Breast epithelium (tissue), 3 donors: Measurements from ENCODE around the gene GRK5.

Source experiments
- POLR2AphosphoS5 ChIP-seq, 3 donors: sonication (generic); formaldehyde crosslinking; IDR thresholded peaks; one replicate each; pipeline ENCODE4 v1.6.1; 2017; ENCODE audit warnings: antibody characterized with exemption in 3 of 3
- TF ChIP-seq, protein P1 (sequence below), 3 donors: fragments of 450-650 bp; IDR thresholded peaks; one replicate each; pipeline ENCODE4 v1.5.1; 2016 to 2017; ENCODE audit warnings: antibody characterized with exemption in 3 of 3, mild to moderate bottlenecking in 3 of 3, moderate library complexity in 3 of 3

DNA sequence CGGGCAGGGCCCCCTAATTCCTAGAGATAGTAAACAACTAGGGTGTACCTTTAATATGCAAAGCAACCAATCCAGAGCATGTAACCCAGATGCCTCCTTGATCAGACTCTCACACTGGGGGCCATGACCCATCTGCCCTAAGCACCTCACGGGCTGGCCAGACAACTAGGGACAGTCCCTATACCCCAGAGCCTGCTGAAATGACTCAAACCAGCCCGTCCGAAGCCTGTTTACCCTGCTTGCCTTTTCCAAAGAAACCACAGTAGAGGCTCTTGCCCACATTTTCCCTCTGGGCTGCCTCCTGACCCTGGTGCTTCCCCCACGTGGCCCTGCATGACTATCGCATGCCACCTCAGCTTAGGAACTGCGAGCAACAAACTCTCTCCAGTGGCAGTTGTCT is 288.9 kb downstream of the GRK5 start:
- TF ChIP-seq, protein P1, sequence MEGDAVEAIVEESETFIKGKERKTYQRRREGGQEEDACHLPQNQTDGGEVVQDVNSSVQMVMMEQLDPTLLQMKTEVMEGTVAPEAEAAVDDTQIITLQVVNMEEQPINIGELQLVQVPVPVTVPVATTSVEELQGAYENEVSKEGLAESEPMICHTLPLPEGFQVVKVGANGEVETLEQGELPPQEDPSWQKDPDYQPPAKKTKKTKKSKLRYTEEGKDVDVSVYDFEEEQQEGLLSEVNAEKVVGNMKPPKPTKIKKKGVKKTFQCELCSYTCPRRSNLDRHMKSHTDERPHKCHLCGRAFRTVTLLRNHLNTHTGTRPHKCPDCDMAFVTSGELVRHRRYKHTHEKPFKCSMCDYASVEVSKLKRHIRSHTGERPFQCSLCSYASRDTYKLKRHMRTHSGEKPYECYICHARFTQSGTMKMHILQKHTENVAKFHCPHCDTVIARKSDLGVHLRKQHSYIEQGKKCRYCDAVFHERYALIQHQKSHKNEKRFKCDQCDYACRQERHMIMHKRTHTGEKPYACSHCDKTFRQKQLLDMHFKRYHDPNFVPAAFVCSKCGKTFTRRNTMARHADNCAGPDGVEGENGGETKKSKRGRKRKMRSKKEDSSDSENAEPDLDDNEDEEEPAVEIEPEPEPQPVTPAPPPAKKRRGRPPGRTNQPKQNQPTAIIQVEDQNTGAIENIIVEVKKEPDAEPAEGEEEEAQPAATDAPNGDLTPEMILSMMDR (IDR thresholded peaks at IDR 0.05): no peak
- no peak for TF ChIP-seq POLR2AphosphoS5 (IDR thresholded peaks at IDR 0.05)
